ENCODE results near the gene SYCP2.

SYCP2 gene

DNA sequence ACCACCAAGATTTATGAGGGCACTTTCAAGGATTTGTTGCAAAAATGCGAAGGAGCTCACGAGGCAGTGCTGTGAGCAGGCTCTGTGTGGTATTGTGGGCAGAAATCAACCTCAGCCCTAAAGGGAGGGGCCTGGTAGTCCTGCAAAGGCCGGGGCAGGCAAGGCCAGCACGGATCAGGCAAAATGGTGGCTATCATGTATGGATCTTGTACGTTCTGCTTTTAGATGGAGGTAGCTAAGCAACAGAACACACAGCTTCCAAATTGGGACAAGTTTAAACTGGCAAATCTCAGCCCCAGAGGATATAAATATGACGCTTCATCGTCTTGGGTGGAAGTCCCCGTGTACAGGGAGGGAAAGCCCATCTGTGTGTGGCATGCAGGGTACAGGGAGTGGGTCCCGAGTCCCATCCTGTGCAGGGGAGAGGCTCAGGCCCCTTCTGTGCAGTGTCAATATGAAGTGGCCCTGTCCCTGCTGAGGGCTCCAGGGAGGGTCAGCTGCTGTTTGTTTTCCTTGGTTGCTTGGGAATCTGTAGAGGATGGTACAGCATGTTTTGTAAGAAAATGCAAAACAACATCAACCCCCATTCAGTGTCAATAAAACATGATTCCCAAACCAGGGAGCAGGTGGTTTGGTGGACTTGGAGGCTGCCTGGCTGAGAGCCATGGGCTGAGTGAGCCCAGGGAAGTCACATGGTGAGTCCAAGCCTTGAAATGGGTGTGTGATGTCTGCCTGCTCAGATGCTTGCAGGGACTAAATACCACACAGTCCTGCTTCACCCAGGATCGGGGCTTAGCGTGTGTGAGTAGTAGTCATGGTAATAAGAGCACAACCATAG lies 113.0 kb downstream of the SYCP2 start:
- DNase-seq, result peak; percentile 96

DNA sequence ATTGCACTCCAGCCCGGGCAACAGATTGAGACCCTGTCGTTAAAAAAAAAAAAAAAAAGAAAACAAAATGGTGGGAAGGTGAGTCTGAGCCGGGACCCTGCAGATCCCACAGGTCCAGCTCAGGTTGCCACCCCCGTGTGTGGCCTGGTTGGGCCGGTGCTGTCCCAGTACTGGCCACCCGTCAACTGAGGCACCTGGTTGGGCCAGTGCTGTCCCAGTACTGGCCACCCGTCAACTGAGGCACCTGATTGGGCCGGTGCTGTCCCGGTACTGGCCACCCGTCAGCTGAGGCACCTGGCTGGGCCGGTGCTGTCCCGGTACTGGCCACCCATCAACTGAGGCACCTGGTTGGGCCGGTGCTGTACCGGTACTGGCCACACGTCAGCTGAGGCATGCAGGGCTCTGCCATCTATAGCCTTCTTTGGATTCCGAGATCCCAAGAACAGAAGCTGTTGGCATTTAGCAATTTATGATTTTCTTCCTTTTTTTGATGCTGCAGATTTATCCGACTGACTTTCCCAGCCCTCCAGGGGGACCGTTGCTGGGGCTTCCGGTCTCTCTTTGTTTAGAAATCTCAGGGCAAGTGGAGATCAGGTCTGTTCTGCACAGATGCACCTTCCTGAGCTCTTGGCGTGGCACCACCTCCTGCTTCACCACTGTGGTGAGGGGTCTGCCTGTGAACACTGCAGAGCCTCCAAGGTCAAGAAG lies 113.8 kb downstream of the SYCP2 start:
- no peak for DNase-seq

DNA sequence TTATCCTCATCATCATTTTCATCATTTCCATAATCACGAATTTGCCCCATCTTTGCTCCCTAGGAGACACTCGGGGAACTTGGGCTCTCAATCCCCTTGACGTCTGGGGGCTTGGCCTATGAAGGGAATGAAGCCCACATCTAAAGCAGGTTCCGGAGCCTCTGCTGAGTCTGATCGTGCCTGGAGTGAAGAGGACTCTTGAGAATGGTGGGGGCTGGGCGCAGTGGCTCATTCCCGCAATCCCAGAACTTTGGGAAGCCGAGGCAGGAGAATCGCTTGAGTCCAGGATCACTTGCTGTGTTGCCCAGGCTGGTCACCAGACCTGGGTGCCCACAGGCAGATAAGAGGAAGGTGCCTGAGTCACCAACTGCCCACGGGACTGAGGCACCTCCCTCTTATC lies 114.5 kb downstream of the SYCP2 start:
- no peak for DNase-seq

DNA sequence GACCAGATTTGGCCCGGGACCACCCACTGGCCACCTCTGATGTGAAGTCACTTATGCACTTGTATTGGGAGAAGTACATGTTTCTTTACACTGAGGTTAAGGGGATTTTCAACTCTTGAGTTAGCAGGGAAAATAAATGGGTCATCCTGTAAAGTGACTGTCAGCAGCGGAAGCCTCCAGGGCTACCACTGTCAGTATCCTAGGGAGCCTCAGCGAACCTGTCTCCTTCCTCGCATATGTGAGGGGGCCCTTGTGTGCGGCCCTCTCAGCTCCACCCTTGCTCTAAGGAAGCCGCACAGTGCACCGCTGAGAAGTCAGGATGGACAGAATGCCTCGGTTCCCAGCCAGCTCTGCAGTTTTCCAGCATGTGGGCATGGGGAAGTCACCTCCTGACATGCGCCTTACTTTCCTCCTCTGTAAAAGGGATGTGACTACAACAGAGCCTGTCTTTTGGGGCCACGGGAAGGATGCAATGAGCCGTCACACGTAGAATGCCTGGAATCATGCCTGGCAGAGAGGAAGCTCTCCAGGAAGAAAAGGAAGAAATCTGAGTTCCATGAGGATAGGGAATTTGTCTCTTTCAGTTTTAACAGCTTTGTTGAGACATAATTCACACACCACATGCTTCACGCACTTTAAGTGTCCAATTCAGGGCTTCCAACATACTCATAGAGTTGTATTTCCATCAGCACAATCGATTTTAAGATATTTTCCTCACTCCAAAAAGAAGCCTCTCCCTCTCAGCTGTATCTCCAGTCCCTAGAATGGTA lies 115.4 kb downstream of the SYCP2 start:
- DNase-seq, result no peak

DNA sequence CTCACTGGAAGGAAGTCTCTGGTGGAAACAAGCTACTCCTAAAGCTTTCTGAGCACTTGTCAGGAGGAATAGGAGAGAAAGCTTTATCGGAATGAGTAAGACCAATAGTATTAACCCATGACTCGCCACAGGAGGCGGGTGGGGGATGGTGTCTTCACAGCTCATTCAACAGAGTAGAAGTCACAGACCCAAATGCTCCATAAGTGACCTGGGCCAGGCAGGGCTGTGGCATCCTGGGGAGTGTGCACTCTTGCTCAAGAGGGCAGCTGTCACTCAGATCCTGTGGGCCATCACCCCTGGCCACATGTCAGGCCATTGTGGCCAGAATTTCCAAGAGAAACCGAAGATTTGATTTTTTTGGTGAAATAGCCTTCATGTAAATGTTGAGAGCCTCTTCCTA lies 116.0 kb downstream of the SYCP2 start:
- DNase-seq, result no peak

DNA sequence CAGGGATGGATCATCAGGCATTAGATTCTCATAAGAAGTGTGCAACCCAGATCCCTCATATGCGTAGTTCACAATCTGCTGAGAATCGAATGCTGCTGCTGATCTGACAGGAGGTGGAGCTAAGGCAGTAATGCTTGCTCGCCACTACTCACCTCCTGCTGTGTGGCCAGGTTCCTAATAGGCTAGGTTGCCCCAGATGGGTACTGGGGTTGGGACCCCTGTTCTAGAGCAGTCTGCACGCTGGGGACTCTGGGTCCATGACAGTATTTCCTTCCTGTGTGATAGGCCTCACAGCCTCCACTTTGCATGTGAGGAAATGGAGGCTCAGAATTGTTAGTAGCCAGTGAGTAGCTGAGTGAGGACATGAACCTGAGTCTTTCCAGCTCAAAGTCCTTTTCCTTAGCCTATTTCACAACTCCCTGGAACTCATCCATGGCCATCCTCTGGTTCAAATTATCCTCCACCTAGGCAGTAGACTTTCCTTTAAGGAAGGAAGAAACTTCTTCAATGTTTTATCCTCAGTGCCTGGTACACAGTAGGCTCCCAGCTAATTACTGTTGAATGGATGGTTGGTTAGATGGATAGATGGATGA lies 117.2 kb downstream of the SYCP2 start:
- no peak for DNase-seq

DNA sequence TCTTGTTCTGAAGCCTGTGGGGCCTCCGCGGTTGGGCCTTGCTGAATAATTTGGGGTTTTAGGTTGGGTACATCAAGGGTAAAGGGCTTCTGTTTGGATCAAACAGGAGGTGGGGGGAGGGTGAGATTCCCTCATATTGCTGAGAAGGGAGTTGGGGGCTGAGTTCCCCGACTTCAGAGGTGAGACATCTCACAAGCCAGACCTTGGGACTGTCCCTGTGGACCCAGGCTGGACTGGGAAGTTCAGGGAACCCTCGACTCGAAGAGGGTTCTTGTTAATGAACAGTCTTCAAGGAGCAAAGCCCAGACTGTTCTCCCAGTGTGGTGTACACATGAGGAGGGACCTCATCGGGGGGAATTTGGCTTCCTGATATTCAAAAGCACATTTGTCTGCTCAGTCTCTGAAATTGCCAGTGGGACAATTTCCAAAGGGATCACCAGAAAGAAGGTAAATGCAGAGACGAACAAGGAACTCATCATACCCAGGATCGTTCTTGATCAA lies 118.5 kb downstream of the SYCP2 start:
- no peak for DNase-seq

DNA sequence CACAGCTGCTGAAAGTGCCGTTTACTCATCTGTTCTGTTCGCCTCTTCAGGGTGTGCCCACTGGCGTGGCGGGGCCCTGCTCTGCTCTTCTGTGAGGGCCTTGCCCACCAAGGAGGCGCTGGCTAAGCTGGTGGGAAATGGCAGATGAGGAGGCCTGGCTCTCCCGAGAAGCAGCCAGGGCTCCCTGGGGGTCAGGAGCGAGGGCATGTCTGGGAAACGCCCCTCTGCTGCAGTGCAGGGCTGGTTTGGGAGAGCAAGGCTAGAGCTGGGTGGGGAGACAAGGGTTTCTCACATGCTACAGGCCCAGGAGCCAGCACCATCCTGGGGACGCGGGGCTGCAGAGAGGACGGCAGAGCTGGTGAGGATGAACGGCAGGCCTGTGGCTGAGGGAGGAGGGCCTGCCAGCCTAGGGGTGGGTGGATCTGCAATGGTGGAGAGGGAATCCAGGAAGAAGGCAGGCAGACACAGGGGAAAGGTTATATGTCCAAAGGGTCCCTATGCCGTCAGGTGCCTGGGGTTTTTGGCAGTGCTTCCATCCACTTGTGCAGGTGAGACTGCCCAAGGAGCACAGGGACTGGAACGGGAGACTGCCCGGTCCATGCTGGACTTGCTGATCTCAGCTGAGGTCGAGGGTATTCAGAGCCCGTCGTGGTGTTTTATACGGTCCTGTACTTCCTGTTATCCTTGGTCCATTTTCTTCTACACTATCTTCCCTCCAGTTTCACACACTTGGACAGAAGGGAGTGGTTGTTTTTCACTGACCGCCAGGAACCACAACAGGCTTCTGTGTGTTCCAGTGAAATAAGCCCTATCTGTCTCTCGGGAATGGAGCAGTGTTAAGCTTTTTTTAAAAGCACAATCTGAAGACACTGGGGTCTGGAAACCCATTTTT lies 119.2 kb downstream of the SYCP2 start:
- DNase-seq, result no peak
